NCI-H1436 treated with DMSO at 0.1 percent for 48 hours (cell line): ENCODE data around the gene LIMD2.
A peak's percentile ranks its signal among the peaks of the same experiment; 100 is the strongest.
"Not testable (repeated sequence)": the region's sequence is repeated elsewhere in the genome, so short reads cannot be mapped to it uniquely, and the experiment has no call there.

Source experiments
- DNase-seq: peaks from one replicate; lab custom pipeline; 2025; lab: John Stamatoyannopoulos, UW

The LIMD2 gene

GRCh38 chr17:63699638-63700527 is at the start of gene LIMD2:
Gene LIMD2, minus strand, starts transcription at chr17:63700125. Its CDS starts 827 bp downstream, at chr17:63699298.
- DNase-seq: no peak

GRCh38 chr17:63741408-63742173 is 41.7 kb upstream of the LIMD2 start, which contains the start of gene STRADA:
Gene STRADA, minus strand, starts transcription at chr17:63741799. Its CDS starts 13,430 bp downstream, at chr17:63728369.
- DNase-seq: peak; percentile 99

- no peak for DNase-seq
Measured at GRCh38 chr17:63741143-63741407, 41.1 kb upstream of the LIMD2 start.

GRCh38 chr17:63740464-63741142 is 40.7 kb upstream of the LIMD2 start:
- DNase-seq: no peak

GRCh38 chr17:63735691-63736090 is 35.8 kb upstream of the LIMD2 start:
- DNase-seq: no peak

GRCh38 chr17:63722403-63722802 is 22.5 kb upstream of the LIMD2 start:
- no peak for DNase-seq

GRCh38 chr17:63720194-63720593 is 20.3 kb upstream of the LIMD2 start:
- DNase-seq: not testable (repeated sequence)

GRCh38 chr17:63718988-63719387 is 19.1 kb upstream of the LIMD2 start:
- DNase-seq: no peak

- DNase-seq: no peak
Measured at GRCh38 chr17:63716426-63716825, 16.5 kb upstream of the LIMD2 start.

GRCh38 chr17:63714550-63715277 is 14.8 kb upstream of the LIMD2 start:
- no peak for DNase-seq

GRCh38 chr17:63709110-63709509 is 9.2 kb upstream of the LIMD2 start:
- no peak for DNase-seq

GRCh38 chr17:63707151-63707550 is 7.2 kb upstream of the LIMD2 start:
- DNase-seq: no peak

- DNase-seq: no peak
Measured at GRCh38 chr17:63706336-63707082, 6.6 kb upstream of the LIMD2 start.

GRCh38 chr17:63705657-63706056 is 5.7 kb upstream of the LIMD2 start:
- DNase-seq: no peak

- no peak for DNase-seq
Measured at GRCh38 chr17:63704836-63705235, 4.9 kb upstream of the LIMD2 start.

- DNase-seq: no peak
Measured at GRCh38 chr17:63704259-63704576, 4.3 kb upstream of the LIMD2 start.

- DNase-seq: no peak
Measured at GRCh38 chr17:63703556-63704258, 3.8 kb upstream of the LIMD2 start.

- no peak for DNase-seq
Measured at GRCh38 chr17:63703029-63703428, 3.1 kb upstream of the LIMD2 start.

GRCh38 chr17:63702721-63703015 is 2.7 kb upstream of the LIMD2 start:
- DNase-seq: no peak

- no peak for DNase-seq
Measured at GRCh38 chr17:63701868-63702720, 2.2 kb upstream of the LIMD2 start.
